GM12872 (cell line): ENCODE measurements around the gene CCDC57.

Source experiments
- TF ChIP-seq, protein P1 (sequence below): IDR thresholded peaks from 3 replicates; pipeline ENCODE4 v1.5.1; 2011; ENCODE audit warnings: low read depth, mild to moderate bottlenecking, low read length, moderate library complexity; ENCODE audit not compliant: insufficient read depth

CCDC57 gene

DNA sequence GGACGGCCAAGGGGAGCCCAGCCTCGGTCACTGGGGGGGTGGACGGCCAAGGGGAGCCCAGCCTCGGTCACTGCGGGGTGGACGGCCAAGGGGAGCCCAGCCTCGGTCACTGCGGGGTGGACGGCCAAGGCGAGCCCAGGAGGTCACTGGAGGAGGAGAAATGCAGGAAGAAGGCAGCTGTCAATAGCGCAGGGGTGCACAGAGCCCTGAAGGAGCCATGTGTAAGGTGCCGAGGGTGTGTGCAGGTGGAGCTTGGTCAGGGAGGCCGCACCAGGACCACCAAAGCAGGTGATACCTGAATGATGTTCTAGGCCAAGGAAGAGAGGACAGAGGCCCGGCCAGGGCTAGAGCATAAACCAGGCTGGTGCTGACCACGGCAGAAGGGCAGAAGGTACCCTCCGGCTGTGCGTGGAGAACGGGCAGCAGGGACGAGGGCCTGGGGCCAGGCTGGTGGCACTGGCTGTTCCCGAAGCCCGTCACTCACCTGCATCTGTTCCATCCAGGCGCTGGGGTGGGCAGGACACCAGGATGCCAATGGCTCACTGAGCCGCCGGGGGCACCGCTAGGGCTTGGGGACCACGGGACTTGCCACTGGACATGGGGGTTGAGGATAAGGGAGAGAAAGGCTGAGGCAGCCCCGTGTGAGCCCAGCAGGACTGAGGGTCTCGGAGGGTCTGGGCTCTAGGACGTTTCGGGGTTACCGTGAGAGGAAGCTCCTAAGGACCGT is 5.9 kb upstream of the CCDC57 start:
- TF ChIP-seq, protein P1, sequence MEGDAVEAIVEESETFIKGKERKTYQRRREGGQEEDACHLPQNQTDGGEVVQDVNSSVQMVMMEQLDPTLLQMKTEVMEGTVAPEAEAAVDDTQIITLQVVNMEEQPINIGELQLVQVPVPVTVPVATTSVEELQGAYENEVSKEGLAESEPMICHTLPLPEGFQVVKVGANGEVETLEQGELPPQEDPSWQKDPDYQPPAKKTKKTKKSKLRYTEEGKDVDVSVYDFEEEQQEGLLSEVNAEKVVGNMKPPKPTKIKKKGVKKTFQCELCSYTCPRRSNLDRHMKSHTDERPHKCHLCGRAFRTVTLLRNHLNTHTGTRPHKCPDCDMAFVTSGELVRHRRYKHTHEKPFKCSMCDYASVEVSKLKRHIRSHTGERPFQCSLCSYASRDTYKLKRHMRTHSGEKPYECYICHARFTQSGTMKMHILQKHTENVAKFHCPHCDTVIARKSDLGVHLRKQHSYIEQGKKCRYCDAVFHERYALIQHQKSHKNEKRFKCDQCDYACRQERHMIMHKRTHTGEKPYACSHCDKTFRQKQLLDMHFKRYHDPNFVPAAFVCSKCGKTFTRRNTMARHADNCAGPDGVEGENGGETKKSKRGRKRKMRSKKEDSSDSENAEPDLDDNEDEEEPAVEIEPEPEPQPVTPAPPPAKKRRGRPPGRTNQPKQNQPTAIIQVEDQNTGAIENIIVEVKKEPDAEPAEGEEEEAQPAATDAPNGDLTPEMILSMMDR, result no peak

DNA sequence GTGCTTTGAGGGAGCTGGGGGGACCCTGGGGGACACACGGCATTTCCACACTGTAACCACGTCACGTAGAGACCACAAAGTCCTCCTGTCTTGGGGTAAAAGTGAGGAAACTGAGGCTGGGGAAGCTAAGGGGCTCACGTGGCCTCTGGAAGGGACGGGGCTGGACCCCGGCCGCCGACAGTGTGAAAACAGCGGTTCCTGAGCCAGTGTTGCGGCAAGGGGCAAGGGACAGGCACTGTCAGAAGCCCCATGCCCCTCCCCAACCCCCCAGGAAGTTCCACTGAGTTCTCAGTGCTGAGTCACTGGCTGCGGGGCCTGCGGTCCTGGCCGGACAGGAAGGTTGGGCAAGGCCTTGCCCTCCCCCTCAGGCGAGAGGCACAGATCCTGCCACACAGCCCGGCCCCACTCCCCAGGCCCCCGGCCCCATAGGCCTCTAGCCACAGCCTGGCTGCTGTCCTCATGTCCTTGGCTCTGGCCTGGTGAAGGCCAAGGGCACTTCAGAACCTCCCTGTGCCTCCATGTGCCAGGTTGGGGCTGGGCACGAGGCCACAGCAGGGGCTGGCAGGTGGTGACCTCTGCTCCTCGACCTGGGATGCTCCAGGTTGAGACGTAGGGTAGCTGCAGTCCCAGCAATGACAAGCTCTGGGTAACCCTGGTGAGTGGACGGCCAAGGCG is 5.0 kb upstream of the CCDC57 start:
- TF ChIP-seq, protein P1, result no peak

DNA sequence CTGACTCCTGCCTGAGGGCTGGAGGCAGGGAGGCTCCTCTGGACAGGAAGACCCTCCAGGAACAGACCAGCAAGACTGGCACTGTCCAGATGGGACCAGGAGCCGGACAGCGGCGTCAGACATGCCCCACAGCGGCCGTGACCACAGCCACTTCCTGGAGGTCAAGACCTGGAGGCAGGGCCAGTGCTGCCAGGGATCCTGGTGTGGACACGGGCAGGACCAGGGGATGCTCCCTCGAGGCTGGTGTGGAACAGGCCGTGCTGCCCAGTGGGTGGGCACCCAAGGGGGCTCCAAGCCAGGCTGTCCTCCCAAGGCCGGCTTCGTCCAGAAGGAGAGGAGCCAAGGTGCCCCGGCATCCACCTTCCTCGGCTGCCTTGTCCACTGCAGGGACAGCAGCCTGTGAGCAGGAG is 4.5 kb upstream of the CCDC57 start:
- TF ChIP-seq, protein P1, result no peak

DNA sequence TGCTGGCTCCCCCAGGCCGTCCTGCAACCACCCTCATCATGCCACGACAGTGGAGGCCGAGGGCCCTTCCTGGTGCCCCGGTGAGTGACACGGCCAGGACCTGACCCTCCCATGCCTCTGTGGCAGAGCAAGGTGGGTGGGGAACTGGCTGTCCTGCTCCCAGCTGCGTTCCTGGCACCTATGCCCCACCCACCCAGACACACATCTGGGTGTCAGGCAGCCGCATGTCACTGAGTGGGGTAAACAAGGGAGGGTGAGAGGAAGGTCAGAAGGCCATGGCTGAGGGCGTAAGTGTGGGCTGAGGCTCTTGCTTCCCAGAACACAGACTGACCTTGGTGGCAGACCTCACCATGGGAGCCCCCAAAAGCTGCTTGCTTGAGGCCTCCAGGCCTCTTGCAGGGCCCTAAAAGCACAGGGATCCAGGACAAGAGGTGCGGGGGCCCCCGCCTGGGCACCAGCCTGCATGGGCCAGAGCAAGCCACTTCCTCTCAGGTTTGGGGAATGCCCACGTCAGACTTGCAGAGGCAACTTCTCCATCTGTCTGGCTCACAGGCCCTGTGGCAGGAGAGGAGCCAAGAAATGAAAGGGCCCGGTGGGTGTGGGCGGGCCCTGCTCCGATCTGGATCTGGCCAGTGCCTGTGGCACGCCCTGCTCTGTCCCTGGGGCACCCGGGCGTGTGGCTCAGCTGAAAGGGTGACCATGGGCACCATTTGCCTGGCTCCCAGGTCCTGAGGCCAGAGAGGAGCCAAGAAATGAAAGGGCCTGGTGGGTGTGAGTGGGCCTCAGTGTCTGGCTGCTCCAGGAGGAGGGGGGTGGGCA is 3.9 kb upstream of the CCDC57 start:
- TF ChIP-seq, protein P1, result no peak

DNA sequence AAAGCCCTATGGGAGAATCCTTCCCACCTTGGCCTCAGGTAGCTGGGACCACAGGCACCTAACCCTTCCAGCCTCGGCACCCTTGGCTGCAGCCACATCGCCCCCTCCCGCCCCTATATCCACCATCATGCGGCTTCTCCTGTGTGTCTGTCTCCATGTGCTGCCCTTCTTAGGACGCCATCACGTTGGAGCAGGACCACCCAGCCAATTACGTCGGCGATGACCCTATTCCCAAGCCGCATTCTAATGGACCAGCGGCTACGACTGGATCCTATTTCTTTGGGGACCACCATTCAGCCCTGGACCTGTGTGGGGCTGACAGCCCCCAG is 3.3 kb upstream of the CCDC57 start:
- TF ChIP-seq, protein P1, result no peak

DNA sequence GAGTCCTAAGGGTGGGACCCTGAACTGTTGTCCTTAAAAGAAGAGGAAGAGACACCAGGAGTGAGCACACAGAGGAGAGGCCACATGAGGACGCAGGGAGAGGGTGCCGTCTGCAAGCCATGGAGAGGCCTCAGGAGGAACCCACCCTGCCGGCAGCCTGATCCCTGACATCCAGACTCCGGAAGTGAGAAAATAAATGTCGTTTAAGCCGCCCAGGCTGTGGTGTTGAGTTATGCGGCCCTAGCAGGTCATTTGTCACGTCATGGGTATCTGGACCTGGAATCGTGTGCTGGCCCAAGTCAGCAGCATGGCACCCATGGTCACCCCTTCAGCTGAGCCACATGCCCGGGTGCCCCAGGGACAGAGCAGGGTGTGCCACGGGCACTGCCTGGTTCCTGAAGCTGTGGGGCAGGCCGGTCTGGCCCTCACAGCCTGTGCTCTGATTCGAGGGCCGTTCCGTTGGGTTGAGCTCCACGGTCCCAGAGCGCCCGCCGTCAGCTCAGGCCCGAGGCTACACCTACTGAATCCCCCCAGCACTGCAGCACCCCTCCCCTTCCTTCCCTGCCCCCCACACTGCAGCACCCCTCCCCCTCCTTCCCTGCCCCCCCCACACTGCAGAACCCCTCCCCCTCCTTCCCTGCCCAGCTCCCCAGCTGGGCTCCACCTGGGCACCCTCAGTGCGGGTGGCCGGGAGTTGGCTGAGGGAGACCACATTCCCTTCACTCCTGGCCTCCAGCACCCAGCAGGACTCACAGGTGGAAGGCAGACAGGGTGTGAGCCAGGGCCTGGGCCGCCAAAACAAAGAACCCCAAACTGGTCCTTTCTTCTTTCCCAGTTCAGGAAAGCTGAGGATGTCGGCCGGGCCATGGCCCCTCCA is 2.7 kb upstream of the CCDC57 start:
- TF ChIP-seq, protein P1, result no peak
